Astrocyte (in vitro differentiated cells and primary cell): ENCODE measurements around the gene TTF2.

Experiments used
- CTCF ChIP-seq: IDR thresholded peaks from 2 replicates; pipeline ENCODE4 v1.5.1; 2011; ENCODE audit warnings: low read depth, mild to moderate bottlenecking, inconsistent platforms, low read length, moderate library complexity; ENCODE audit not compliant: insufficient read depth
- EZH2 ChIP-seq: IDR thresholded peaks from 2 replicates; pipeline ENCODE4 v1.6.1; 2012; ENCODE audit warnings: mild to moderate bottlenecking, low read length, inconsistent platforms; ENCODE audit not compliant: insufficient read depth

DNA sequence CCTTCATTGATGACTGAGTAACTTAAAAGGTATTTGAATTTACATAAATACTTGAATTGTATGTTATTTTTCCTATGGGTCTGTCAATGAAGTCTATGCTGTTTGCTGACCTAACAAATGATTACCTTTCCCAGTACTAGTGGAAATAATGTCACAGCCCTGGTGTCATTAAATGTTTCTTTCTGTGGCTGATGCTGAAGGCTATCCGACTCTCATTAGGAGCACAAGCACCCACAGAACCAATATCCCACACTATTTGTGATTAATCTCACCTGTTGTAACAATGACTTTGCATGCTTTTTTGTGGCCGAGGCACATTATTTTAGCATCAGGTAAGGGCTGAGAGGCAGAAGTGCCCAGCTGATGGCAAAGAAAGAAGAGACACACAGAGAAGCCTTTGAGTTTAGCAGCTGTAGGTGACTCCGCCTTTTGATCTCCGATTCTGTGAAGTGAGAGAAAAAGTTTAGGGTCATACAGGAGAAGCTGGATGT, 87.3 kb downstream of the TTF2 start:
- TF ChIP-seq CTCF (no peak), EZH2 (no peak)
